ENCODE data around the gene TMEM212.

Gene TMEM212

DNA sequence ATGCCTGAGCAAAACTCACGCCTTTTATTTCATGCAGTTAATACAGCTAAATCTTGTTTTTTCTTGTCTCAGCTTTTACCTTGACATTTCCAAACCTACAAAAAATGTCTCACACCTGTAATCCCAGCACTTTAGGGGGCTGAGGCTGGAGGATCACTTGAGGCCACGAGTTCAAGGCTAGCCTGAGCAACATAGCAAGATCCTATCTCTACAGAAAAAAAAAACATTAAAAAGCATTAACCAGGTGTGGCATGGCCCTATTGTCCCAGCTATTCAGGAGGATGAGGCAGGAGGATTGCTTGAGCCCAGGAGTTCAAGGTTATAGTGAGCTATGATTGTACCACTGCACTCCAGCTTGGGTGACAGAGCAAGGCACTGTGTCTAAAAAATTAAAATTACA lies 3.9 kb upstream of the TMEM212 start:
- TF ChIP-seq, protein P1, sequence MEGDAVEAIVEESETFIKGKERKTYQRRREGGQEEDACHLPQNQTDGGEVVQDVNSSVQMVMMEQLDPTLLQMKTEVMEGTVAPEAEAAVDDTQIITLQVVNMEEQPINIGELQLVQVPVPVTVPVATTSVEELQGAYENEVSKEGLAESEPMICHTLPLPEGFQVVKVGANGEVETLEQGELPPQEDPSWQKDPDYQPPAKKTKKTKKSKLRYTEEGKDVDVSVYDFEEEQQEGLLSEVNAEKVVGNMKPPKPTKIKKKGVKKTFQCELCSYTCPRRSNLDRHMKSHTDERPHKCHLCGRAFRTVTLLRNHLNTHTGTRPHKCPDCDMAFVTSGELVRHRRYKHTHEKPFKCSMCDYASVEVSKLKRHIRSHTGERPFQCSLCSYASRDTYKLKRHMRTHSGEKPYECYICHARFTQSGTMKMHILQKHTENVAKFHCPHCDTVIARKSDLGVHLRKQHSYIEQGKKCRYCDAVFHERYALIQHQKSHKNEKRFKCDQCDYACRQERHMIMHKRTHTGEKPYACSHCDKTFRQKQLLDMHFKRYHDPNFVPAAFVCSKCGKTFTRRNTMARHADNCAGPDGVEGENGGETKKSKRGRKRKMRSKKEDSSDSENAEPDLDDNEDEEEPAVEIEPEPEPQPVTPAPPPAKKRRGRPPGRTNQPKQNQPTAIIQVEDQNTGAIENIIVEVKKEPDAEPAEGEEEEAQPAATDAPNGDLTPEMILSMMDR (IDR thresholded peaks at IDR 0.05; ENCODE audit: low read depth, low read length), result no peak
- no peak for DNase-seq (ENCODE audit: low read depth in 2 of 2)
- H3K4me3 ChIP-seq (replicated peaks in 1 of 2; ENCODE audit: low read depth in 2 of 2, low read length in 2 of 2), result no peak overlapping the region

DNA sequence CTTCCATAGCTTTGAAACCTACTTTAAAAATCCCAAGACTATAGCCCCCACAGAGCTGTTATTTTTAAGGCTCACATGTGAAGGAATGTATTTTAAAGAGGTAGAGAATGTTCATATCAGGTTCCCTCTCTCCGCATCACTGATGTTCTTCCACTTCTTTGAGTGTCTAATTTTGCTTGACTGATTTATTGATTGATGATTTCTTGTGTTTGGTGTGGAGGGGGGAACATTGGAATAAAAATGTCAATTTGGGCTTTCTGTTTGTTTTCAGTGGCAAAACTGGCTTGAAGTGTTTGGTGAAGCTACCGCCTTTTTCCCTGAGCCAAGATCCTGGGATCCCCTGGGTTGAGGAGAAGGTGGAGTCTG lies 2.7 kb upstream of the TMEM212 start:
- no peak overlapping the region for H3K4me3 ChIP-seq (replicated peaks in 1 of 2; ENCODE audit: low read depth in 2 of 2, low read length in 2 of 2)
- TF ChIP-seq, protein P1 (IDR thresholded peaks at IDR 0.05; ENCODE audit: low read depth, low read length), result no peak
- DNase-seq (ENCODE audit: low read depth in 2 of 2), result no peak

DNA sequence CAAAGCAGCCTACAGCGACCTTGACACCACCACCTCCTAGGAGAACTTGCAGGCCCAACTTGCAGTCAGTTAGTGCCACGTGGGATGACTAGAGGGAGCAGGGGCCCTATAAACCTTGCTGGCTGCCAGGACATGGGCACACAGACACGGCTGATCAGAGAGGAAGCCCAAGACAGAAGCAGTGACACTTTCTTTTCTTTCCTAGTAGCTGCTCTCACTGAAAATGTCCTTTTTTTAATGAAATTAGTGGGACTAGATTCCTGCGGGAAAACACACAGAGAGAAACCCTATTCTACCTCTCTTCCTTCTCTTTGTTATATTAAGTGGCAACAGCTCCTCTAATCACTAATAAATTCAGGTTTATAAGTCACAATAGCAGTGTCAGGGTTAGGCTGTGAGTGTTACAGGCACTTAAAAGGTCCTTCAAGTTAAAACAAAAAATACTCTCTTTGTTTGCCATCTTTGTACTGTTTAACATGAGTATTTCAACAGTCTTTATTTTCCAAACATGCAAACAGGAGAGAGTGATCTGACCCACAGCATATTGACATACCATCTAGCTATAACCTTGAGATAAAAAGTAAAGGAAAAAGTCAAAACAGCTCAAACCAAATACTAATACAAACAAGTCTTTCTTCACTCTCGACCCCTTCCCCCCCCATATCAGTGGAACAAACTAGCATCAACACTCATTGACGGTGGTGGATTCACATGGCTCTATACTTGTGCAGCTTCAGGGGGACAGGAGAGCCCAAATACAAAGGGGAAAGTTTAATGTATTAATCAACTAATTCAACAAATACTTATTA lies 2.1 kb upstream of the TMEM212 start:
- TF ChIP-seq, protein P1 (IDR thresholded peaks at IDR 0.05; ENCODE audit: low read depth, low read length), result no peak
- DNase-seq (ENCODE audit: low read depth in 2 of 2), result no peak
- H3K4me3 ChIP-seq (replicated peaks in 1 of 2; ENCODE audit: low read depth in 2 of 2, low read length in 2 of 2), result no peak overlapping the region

DNA sequence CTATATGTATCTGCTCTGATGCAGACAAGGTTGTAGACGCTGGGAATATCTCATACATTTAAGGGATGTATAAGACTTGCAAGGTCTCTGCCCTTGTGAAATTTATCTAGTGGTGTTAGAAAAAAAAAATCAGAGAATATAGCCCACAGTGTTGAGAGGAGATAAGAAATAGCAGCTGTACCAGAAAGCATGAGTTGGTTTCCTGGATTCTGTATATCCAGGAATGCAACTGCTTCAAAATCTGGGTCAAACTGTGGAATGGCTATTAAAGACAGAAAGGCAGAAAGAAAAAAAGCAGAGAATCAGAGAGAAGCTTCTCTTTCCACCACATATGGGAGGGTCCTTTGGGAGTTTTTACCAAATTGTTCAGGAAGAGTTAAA lies 1.5 kb upstream of the TMEM212 start:
- peak; percentile 64 to 85 for DNase-seq (ENCODE audit: low read depth in 2 of 2)
- TF ChIP-seq, protein P1 (IDR thresholded peaks at IDR 0.05; ENCODE audit: low read depth, low read length), result no peak
- H3K4me3 ChIP-seq (replicated peaks in 1 of 2; ENCODE audit: low read depth in 2 of 2, low read length in 2 of 2), result no peak overlapping the region

DNA sequence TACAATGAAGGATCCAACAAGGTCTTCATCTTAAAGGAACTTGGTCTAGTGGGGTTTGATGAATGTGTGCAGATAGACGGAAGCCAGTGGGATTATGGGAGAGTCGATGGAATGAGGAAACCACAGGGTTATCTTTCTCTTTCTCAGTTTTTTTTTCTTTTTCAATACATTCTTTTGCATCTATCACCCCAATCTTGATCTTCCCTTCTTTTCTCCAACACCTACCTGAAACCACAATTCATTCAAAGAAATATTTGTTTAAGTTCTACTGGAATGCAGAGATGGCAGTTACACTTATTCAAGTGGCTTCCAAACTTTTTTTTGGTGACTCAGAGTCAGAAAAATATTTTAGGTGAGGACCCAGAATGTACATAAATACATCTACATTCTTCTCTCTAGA lies 1.7 kb downstream of the TMEM212 start:
- H3K4me3 ChIP-seq (replicated peaks in 1 of 2; ENCODE audit: low read depth in 2 of 2, low read length in 2 of 2), result no peak overlapping the region
- TF ChIP-seq, protein P1 (IDR thresholded peaks at IDR 0.05; ENCODE audit: low read depth, low read length), result no peak

GRCh38 chr3:171845481-171846284 lies 2.5 kb downstream of the TMEM212 start:
- TF ChIP-seq, protein P1 (IDR thresholded peaks at IDR 0.05; ENCODE audit: low read depth, low read length), result no peak
- no peak overlapping the region for H3K4me3 ChIP-seq (replicated peaks in 1 of 2; ENCODE audit: low read depth in 2 of 2, low read length in 2 of 2)
- no peak for DNase-seq (ENCODE audit: low read depth in 2 of 2)

More for the DNA sequence above, 1.7 kb downstream of the TMEM212 start:
- DNase-seq (ENCODE audit: low read depth in 2 of 2), result no peak
